WERI-Rb-1 (cell line): ENCODE measurements around the gene FGFR3.

Experiments used
- DNase-seq: peaks from one replicate; pipeline ENCODE4 v3.0.0-alpha.2; 2020
- H3K27ac ChIP-seq: fragments of 250-450 bp; sonication (Bioruptor Pico); 2 replicates; pipeline ENCODE4 v1.5.1; 2020; ENCODE audit warnings: mild to moderate bottlenecking, moderate library complexity
- H3K27me3 ChIP-seq: fragments of 250-450 bp; sonication (Bioruptor Pico); 2 replicates; pipeline ENCODE4 v1.5.1; 2021; ENCODE audit warnings: mild to moderate bottlenecking, low read depth, moderate library complexity; ENCODE audit not compliant: insufficient read depth, severe bottlenecking
- H3K36me3 ChIP-seq: fragments of 250-450 bp; sonication (Bioruptor Pico); 2 replicates; pipeline ENCODE4 v1.5.1; 2020; ENCODE audit warnings: mild to moderate bottlenecking, moderate library complexity
- H3K4me3 ChIP-seq: 2 replicates; pipeline ENCODE4 v1.5.1; 2011; ENCODE audit warnings: low read depth, mild to moderate bottlenecking, control low read depth, low read length
- H3K9me3 ChIP-seq: fragments of 250-450 bp; sonication (Bioruptor Pico); 2 replicates; pipeline ENCODE4 v1.5.1; 2021; ENCODE audit warnings: mild to moderate bottlenecking, moderate library complexity; ENCODE audit not compliant: severe bottlenecking
- CTCF ChIP-seq: IDR thresholded peaks from 2 replicates; pipeline ENCODE4 v1.5.1; 2011; ENCODE audit warnings: low read depth, mild to moderate bottlenecking, control low read depth, inconsistent platforms, low read length

Gene FGFR3

GRCh38 chr4:1749826-1750225, 43.3 kb upstream of the FGFR3 start:
- no peak for TF ChIP-seq CTCF
- peaks cover 3% of the 10 kb centered on the region for H3K9me3 ChIP-seq
- H3K27ac ChIP-seq, result no peak overlapping the region
- no peak overlapping the region for H3K4me3 ChIP-seq
- peak; percentile 61 for DNase-seq
- peaks cover 4% of the 10 kb centered on the region for H3K36me3 ChIP-seq
- H3K27me3 ChIP-seq, result no peaks in the 10 kb centered on the region

DNA sequence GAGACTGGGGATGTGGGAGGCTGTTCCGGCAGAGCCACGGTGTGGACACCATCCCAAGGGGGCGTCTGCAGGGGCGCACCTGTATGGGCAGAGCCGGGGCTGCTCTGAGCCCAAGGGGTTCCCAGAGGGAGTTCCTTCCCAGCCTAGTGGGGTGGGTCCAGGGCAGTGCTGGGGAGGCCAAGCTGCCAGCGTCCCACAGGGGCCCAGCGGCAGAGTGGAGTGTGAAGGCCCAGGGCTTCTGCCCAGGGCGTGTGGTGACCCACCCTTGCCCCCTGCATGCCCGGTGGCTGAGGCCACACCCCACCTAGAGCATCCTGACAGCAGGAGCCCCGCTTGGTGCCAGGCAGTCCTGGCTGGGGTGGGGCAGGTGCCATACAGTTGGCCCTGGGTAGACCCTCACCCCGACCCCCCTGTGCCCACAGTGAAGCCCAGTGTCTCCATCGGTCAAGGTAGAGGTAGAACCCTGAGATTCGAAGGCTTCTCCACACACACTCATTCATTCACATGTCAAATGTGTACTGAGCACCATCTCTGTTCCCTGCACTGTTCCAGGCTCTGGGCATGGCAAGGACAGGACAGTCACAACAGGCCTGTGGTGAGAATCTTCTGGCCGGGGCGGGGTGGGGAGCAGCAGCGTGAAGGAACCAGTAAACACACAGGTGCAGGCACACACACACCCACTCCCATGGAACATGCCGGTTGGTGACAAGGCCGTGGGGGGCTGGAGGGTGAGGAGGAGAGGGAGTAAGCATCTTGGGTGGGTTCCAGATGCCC, 42.5 kb upstream of the FGFR3 start:
- DNase-seq, result no peak
- TF ChIP-seq CTCF, result no peak
- no peaks in the 10 kb centered on the region for H3K27me3 ChIP-seq
- no peak overlapping the region for H3K4me3 ChIP-seq
- no peak overlapping the region for H3K27ac ChIP-seq
- H3K9me3 ChIP-seq, result peaks cover 3% of the 10 kb centered on the region
- H3K36me3 ChIP-seq, result no peaks in the 10 kb centered on the region

- Histone ChIP-seq H3K9me3 (peaks cover 3% of the 10 kb centered on the region), H3K27ac (no peak overlapping the region), H3K27me3 (no peaks in the 10 kb centered on the region), H3K4me3 (no peak overlapping the region), H3K36me3 (no peaks in the 10 kb centered on the region)
- DNase-seq, result no peak
- no peak for TF ChIP-seq CTCF
Measured at GRCh38 chr4:1751155-1751918, 41.8 kb upstream of the FGFR3 start.

- no peaks in the 10 kb centered on the region for H3K36me3 ChIP-seq
- DNase-seq, result no peak
- H3K27ac ChIP-seq, result no peak overlapping the region
- no peaks in the 10 kb centered on the region for H3K27me3 ChIP-seq
- TF ChIP-seq CTCF, result no peak
- H3K9me3 ChIP-seq, result peaks cover 3% of the 10 kb centered on the region
- no peak overlapping the region for H3K4me3 ChIP-seq
Measured at GRCh38 chr4:1751919-1752283, 41.2 kb upstream of the FGFR3 start.

DNA sequence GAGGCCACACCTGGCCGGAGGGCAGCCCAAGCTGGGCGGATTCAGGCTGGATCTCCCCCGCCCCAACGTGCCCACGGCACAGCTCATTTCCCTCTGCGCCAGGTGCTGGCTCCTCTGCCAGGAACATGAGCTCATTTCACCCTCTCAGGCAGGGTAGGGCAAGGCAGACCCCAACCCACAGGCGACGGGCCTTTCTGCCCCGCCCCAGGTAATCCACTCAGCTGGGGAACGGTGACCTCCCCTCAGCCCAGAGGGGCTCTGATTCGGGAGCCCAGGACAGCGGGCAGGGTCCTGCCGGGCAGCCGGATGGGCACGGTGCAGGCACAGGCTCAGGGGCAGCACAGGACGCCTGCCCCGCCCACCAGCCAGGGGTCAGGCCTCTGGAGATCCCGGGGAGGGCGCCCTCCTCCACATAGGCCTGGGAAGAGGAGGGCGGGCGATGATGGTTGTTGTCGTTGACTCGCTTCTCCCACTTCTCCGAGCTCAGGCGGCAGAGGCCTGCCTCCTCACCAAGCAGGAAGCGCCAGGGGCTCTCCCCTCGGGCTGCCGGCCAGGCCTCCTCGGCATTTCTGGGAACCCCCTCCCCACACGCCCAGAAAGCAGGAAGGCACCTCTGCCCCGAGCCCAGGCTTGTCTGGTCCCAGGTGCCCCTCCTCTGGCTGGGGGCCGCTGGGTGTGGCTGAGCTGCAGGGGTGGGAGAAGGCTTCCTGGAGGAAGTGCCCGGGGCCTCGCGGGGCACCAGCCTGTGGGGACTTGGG, 40.6 kb upstream of the FGFR3 start:
- Histone ChIP-seq H3K36me3 (no peaks in the 10 kb centered on the region), H3K9me3 (peaks cover 2% of the 10 kb centered on the region), H3K4me3 (no peak overlapping the region), H3K27ac (no peak overlapping the region), H3K27me3 (no peaks in the 10 kb centered on the region)
- no peak for TF ChIP-seq CTCF
- DNase-seq, result no peak
